NB4 (cell line): ENCODE results near the gene C10orf71.

Experiments used
- POLR2A ChIP-seq: IDR thresholded peaks from 2 replicates; pipeline ENCODE4 v1.6.1; 2011; ENCODE audit warnings: mild to moderate bottlenecking; ENCODE audit not compliant: insufficient read length; ENCODE audit errors: extremely low read depth
- TF ChIP-seq, protein P1 (sequence below): IDR thresholded peaks from one replicate; pipeline ENCODE4 v1.5.1; 2012; ENCODE audit warnings: low read depth, low read length

DNA sequence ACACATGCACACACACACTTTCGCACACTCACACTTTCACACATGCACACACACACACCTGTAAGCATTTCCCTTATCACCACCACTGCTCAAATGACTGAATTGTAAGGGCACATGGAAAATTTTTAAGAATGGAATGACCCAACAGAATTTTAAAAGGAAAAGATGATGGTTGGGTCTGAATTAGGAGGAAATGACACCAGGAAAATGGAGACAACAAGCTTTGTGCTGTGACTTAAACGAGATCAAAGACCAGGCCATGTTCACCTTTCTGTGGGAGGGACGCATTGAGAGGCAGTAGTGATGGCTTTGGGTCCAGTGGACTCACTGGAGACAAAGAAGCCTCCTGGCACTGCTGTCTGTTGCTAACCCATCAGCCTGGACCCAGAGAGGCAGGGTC lies 16.7 kb upstream of the C10orf71 start:
- TF ChIP-seq, protein P1, sequence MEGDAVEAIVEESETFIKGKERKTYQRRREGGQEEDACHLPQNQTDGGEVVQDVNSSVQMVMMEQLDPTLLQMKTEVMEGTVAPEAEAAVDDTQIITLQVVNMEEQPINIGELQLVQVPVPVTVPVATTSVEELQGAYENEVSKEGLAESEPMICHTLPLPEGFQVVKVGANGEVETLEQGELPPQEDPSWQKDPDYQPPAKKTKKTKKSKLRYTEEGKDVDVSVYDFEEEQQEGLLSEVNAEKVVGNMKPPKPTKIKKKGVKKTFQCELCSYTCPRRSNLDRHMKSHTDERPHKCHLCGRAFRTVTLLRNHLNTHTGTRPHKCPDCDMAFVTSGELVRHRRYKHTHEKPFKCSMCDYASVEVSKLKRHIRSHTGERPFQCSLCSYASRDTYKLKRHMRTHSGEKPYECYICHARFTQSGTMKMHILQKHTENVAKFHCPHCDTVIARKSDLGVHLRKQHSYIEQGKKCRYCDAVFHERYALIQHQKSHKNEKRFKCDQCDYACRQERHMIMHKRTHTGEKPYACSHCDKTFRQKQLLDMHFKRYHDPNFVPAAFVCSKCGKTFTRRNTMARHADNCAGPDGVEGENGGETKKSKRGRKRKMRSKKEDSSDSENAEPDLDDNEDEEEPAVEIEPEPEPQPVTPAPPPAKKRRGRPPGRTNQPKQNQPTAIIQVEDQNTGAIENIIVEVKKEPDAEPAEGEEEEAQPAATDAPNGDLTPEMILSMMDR, result no peak
- TF ChIP-seq POLR2A, result no peak
